Ovary (tissue), 3 donors: ENCODE measurements around the gene FBXL4.

Source experiments
- CTCF ChIP-seq, 3 donors: fragments of 450-650 bp in 2 of 3; fragments of 200-600 bp in 1 of 3; IDR thresholded peaks; one replicate each; pipeline versions ENCODE4 v1.5.1 to v1.8.0; 2016 to 2022; ENCODE audit warnings: antibody characterized with exemption in 3 of 3, mild to moderate bottlenecking in 1 of 3
- POLR2A ChIP-seq: fragments of 450-650 bp; IDR thresholded peaks from one replicate; pipeline ENCODE4 v1.6.1; 2017; ENCODE audit warnings: antibody characterized with exemption, mild to moderate bottlenecking, moderate library complexity
- donor health status: DM: no; HTN: no; CAD: no.

- TF ChIP-seq CTCF (IDR thresholded peaks at IDR 0.05) = no peak
- TF ChIP-seq POLR2A = no peak
Measured at GRCh38 chr6:98844244-98845210, 103.2 kb downstream of the FBXL4 start.
